IPS-20b (cell line): Measurements from ENCODE around the gene WNT6.

Experiments
- H3K27ac ChIP-seq: one replicate; pipeline ENCODE4 v1.5.1; 2013; ENCODE audit warnings: low read length
- H3K27me3 ChIP-seq: 2 replicates; pipeline ENCODE4 v1.6.1; 2013; ENCODE audit warnings: mild to moderate bottlenecking, low read length, inconsistent platforms; ENCODE audit not compliant: insufficient read depth
- H3K36me3 ChIP-seq: 2 replicates; pipeline ENCODE4 v1.6.1; 2013; ENCODE audit warnings: low read depth, mild to moderate bottlenecking, inconsistent platforms, low read length, moderate library complexity; ENCODE audit not compliant: insufficient read depth
- H3K4me1 ChIP-seq: 2 replicates; pipeline ENCODE4 v1.6.1; 2013; ENCODE audit warnings: mild to moderate bottlenecking, control low read depth, inconsistent platforms, low read length, moderate library complexity; ENCODE audit not compliant: insufficient read depth
- H3K4me3 ChIP-seq: 2 replicates; pipeline ENCODE4 v1.5.1; 2013; ENCODE audit warnings: mild to moderate bottlenecking, low read length, inconsistent platforms
- H3K9ac ChIP-seq: 2 replicates; pipeline ENCODE4 v1.6.1; 2013; ENCODE audit warnings: low read depth, mild to moderate bottlenecking, inconsistent platforms, low read length, moderate library complexity
- H3K9me3 ChIP-seq: 2 replicates; pipeline ENCODE4 v1.6.1; 2013; ENCODE audit warnings: mild to moderate bottlenecking, low read depth, low read length, inconsistent platforms; ENCODE audit not compliant: insufficient read depth

The WNT6 gene

DNA sequence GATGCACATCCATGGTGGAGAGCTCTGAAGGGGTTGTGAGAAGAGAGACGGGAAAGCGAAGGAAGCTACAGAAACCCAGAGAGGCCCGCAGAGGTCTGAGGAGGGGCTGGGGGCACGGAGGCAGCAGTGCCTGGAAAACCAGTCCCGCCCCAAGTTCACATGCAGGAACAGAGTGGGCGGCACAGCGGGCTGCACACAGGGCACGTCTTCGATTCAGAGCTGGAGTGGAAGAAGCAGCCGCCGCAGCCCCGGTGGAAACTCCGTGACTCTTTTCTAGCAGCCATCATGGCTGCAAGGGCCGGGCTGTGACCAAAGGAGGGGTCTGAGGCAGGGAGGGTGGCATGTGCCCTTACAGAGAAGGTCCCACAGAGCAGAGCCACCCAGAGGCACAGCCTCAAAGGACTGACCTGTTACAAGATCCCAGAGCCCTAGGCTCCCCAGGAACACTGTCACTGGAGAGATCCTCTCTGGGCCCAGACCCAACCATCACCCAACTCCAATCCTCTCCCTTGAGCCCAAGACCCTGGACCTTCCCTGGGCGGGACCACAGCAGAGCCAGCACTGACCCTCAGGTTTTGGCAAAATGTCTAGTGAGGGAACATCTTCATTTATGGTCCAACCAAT is 38.7 kb upstream of the WNT6 start:
- Histone ChIP-seq H3K36me3 (no peaks in the 10 kb centered on the region), H3K4me1 (no peaks in the 10 kb centered on the region), H3K9me3 (no peaks in the 10 kb centered on the region), H3K27ac (no peak overlapping the region), H3K27me3 (no peaks in the 10 kb centered on the region; the same call in 1 of the 2 replicates), H3K9ac (no peak overlapping the region), H3K4me3 (no peak overlapping the region)

GRCh38 chr2:218821605-218822211 is 37.9 kb upstream of the WNT6 start:
- Histone ChIP-seq H3K27ac (no peak overlapping the region), H3K4me3 (no peak overlapping the region)

DNA sequence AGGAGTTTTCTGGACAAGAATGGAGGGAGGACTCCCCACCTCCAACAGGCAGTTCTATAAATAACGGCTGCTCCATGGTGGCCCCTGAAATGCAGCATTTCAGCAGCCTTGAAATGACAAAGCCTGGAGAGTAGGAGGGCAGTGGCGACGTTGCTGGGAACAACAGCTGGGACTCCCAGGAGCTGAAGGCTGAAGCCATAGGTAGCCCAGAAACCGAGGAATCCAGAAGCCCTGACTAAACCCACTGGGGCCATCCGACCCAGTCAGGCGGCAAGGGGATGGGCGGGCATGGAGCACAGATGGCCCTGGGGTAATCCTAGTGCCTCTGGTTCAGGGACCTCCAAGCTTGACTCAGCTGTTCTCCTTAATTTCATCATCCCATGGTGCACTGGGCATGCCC is 37.0 kb upstream of the WNT6 start:
- Histone ChIP-seq H3K27ac (no peak overlapping the region), H3K9ac (no peak overlapping the region), H3K27me3 (no peaks in the 10 kb centered on the region; the same call in 1 of the 2 replicates), H3K4me3 (no peak overlapping the region), H3K9me3 (no peaks in the 10 kb centered on the region), H3K36me3 (no peaks in the 10 kb centered on the region), H3K4me1 (no peaks in the 10 kb centered on the region)

More at GRCh38 chr2:218821605-218822211, 37.9 kb upstream of the WNT6 start:
- Histone ChIP-seq H3K9me3 (no peaks in the 10 kb centered on the region), H3K9ac (no peak overlapping the region), H3K4me1 (no peaks in the 10 kb centered on the region), H3K36me3 (no peaks in the 10 kb centered on the region), H3K27me3 (no peaks in the 10 kb centered on the region; the same call in 1 of the 2 replicates)

GRCh38 chr2:218823196-218823855 is 36.3 kb upstream of the WNT6 start:
- no peaks in the 10 kb centered on the region for H3K9me3 ChIP-seq
- H3K27me3 ChIP-seq, result no peaks in the 10 kb centered on the region; the same call in 1 of the 2 replicates
- no peaks in the 10 kb centered on the region for H3K4me1 ChIP-seq

GRCh38 chr2:218824004-218824403 is 35.6 kb upstream of the WNT6 start:
- Histone ChIP-seq H3K4me1 (no peaks in the 10 kb centered on the region), H3K4me3 (no peak overlapping the region), H3K9me3 (no peaks in the 10 kb centered on the region), H3K36me3 (no peaks in the 10 kb centered on the region), H3K27ac (no peak overlapping the region), H3K9ac (no peak overlapping the region), H3K27me3 (no peaks in the 10 kb centered on the region; the same call in 1 of the 2 replicates)

More at GRCh38 chr2:218823196-218823855, 36.3 kb upstream of the WNT6 start:
- no peak overlapping the region for H3K9ac ChIP-seq
- H3K36me3 ChIP-seq, result no peaks in the 10 kb centered on the region
- no peak overlapping the region for H3K27ac ChIP-seq
- H3K4me3 ChIP-seq, result no peak overlapping the region

DNA sequence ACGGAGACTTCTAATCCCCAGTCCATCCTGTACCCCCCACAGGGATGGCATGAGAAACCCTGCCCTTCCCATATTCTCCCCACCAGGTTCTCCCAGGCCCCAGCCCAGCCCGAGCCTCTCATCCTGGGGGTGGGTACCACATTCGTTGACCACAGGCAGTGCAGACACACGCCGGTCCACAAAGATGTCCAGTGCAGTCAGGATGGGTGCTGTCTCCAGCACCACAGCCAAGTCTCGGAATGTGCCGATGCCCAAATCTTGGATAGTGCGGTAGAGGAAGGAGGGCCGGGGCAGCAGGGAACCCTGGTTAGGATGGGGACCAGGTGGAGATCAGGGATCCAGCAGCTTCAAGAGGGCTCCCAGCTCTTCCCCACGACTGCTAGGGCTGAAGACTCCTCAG is 32.8 kb upstream of the WNT6 start:
- H3K9ac ChIP-seq, result no peak overlapping the region
- H3K27me3 ChIP-seq, result no peaks in the 10 kb centered on the region; the same call in 1 of the 2 replicates
- H3K36me3 ChIP-seq, result no peaks in the 10 kb centered on the region
- no peak overlapping the region for H3K4me3 ChIP-seq
- no peak overlapping the region for H3K27ac ChIP-seq
- H3K9me3 ChIP-seq, result no peaks in the 10 kb centered on the region
- no peaks in the 10 kb centered on the region for H3K4me1 ChIP-seq

DNA sequence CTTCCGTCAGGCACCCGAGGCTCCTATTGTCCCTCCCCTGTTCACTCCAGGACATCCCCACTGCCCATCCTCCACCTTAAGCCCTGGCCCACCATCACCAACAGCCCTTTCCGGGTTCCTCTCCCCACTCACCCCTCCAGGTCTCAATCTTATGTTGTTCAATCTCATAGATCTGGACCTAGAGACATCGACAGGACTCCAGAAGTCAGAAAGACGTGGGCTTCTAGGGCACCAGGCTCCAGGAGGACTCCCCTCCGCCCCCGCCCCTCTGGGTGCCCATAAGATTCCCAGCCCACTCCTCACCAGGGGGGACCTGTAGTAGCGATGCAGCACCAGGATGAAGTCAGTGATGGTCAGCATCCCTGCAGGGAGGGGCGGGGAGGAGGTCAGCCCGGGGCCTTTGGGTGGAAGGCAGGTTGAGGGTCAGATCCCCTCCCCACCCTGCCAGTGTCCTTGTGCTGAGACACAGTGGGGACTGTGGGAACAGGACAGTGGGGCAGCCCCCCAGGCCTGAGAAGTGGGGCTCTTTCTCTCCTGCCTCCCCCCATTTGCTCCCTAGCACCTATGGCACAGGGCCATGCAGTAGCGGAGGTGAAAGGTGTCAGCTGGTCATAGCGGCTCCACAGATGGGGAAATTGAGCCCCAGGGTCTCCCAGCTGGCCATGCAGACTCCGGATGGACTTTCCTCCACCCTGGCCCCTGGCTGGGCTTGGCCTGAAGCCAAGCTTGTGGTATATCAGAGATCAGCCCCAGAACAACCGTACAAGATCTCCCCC is 31.7 kb upstream of the WNT6 start:
- no peak overlapping the region for H3K4me3 ChIP-seq
- H3K36me3 ChIP-seq, result no peaks in the 10 kb centered on the region
- H3K9me3 ChIP-seq, result no peaks in the 10 kb centered on the region
- no peaks in the 10 kb centered on the region; the same call in 1 of the 2 replicates for H3K27me3 ChIP-seq
- H3K9ac ChIP-seq, result no peak overlapping the region
- H3K4me1 ChIP-seq, result no peaks in the 10 kb centered on the region
- H3K27ac ChIP-seq, result no peak overlapping the region

DNA sequence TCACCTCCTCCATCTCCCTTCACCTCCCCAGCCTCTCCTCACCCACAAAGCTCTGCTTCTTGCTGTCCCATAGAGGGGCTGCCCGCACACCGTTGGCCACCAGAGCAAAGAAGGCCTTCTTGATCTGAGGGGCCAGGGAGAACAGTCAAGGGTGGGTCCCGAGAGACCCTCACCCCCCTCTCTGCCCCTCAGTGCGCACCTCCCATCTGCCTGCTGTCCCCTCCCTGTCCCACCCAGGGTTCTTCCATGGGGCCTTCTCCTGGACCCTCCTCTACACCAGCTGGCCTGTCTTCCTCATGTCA is 31.2 kb upstream of the WNT6 start:
- Histone ChIP-seq H3K36me3 (no peaks in the 10 kb centered on the region), H3K4me3 (no peak overlapping the region), H3K9ac (no peak overlapping the region), H3K27me3 (no peaks in the 10 kb centered on the region; the same call in 1 of the 2 replicates), H3K27ac (no peak overlapping the region), H3K9me3 (no peaks in the 10 kb centered on the region), H3K4me1 (no peaks in the 10 kb centered on the region)

DNA sequence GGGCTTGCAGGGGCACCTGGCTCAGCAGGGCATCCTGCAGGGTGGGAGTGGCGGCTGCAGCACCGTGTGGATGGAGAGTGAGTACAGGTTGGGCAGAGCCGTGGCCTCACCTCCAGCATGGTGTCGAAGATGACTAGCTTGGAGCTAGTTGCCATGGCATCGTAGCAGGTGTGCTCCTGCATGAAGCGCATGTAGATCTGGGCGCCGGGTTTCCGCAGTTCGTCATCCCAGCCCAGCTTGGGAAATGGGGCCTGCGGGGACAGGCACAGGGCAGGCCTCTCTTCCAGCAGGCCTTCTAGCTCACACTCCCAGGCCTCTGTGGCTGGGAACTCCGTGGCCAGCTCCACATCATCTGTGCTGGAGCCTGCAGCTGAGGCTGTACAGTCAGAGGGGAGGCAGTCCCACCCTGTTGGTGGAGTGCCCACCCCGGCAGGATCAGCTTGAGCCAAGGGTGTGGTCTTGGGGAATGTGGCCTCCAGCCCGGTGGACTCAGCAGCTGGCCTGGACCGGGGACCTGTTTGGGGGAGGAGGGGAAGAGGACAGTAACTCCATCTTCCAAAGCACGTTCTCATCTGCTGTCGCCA is 29.6 kb upstream of the WNT6 start:
- Histone ChIP-seq H3K27ac (no peak overlapping the region), H3K36me3 (no peaks in the 10 kb centered on the region), H3K9me3 (no peaks in the 10 kb centered on the region), H3K9ac (no peak overlapping the region), H3K4me3 (no peak overlapping the region), H3K4me1 (no peaks in the 10 kb centered on the region), H3K27me3 (no peaks in the 10 kb centered on the region; the same call in 1 of the 2 replicates)

GRCh38 chr2:218830526-218831306 is 28.9 kb upstream of the WNT6 start:
- no peaks in the 10 kb centered on the region for H3K36me3 ChIP-seq

More at GRCh38 chr2:218830526-218831306, 28.9 kb upstream of the WNT6 start:
- no peaks in the 10 kb centered on the region; the same call in 1 of the 2 replicates for H3K27me3 ChIP-seq
- no peak overlapping the region for H3K4me3 ChIP-seq
- H3K4me1 ChIP-seq, result no peaks in the 10 kb centered on the region
- no peak overlapping the region for H3K9ac ChIP-seq
- no peaks in the 10 kb centered on the region for H3K9me3 ChIP-seq
- H3K27ac ChIP-seq, result no peak overlapping the region
